H1 (cell line): ENCODE results near the gene ASPG. TPM values are rescaled to one million over a fixed set of nuclear protein-coding genes. Genes with fewer than 3 reads are reported as not detected.

Experiments
- BRCA1 ChIP-seq: IDR thresholded peaks from 2 replicates; pipeline ENCODE4 v1.6.1; 2012; ENCODE audit warnings: low read depth, low read length, improper control_type of control experiment
- CEBPB ChIP-seq: IDR thresholded peaks from 2 replicates; pipeline ENCODE4 v1.6.1; 2012; ENCODE audit warnings: low read depth, low read length
- FOSL1 ChIP-seq: IDR thresholded peaks from 2 replicates; pipeline ENCODE4 v1.6.1; 2011; ENCODE audit warnings: mild to moderate bottlenecking, low read depth, low read length, moderate library complexity; ENCODE audit not compliant: insufficient read depth
- MAFK ChIP-seq: IDR thresholded peaks from 2 replicates; pipeline ENCODE4 v1.6.1; 2012; ENCODE audit warnings: low read depth, mild to moderate bottlenecking, improper control_type of control experiment, low read length
- POU5F1 ChIP-seq: IDR thresholded peaks from 2 replicates; pipeline ENCODE4 v1.6.1; 2011; ENCODE audit warnings: low read depth, mild to moderate bottlenecking, low read length, moderate library complexity
- SP4 ChIP-seq: IDR thresholded peaks from 2 replicates; pipeline ENCODE4 v1.6.1; 2012; ENCODE audit warnings: low read length, inconsistent platforms
- SUZ12 ChIP-seq: fragments of 200-600 bp; sonication (generic); IDR thresholded peaks from 2 replicates; pipeline ENCODE4 v1.6.1; 2012; ENCODE audit warnings: mild to moderate bottlenecking, inconsistent platforms, low read length, moderate library complexity, mixed read lengths
- TCF12 ChIP-seq: IDR thresholded peaks from 2 replicates; pipeline ENCODE4 v1.6.1; 2011; ENCODE audit warnings: low read depth, mild to moderate bottlenecking, low read length
- polyA plus RNA-seq, 7 experiments: library from polyadenylated mRNA; depleted of rRNA in 3 of 7; stranded (reverse) in 5 of 7; unstranded in 2 of 7; fragments of >200 nt in 5 of 7; fragments of 200-250 nt in 2 of 7; gene quantifications; 1 replicate in 5 of 7; 2 replicates in 1 of 7; 4 replicates in 1 of 7; pipeline versions ENCODE4 v1.2.1 to v1.2.3, GENCODE V29; 2011 to 2013; ENCODE audit warnings: missing spikeins in 2 of 7, mixed read lengths in 2 of 7
- total RNA-seq: library from RNA; stranded (reverse); fragmentation: NEBNext Ultra II Directional; extraction: Animal tissue kit (Norgen Biotek cat#: 25700); gene quantifications from 2 replicates; pipeline ENCODE4 v1.2.1, GENCODE V29; 2021
- TF ChIP-seq, protein P1 (sequence below): fragments of 300-600 bp; sonication (generic); IDR thresholded peaks from 2 replicates; pipeline ENCODE4 v1.7.1; 2012; ENCODE audit warnings: low read length, moderate library complexity, mild to moderate bottlenecking, inconsistent platforms; ENCODE audit not compliant: insufficient replicate concordance
- TF ChIP-seq, protein P2 (sequence below): IDR thresholded peaks from 2 replicates; pipeline ENCODE4 v1.6.1; 2012; ENCODE audit warnings: low read length, inconsistent platforms

ASPG gene
- total and polyA plus RNA-seq, 2 of the 8 experiments (the other 6 are each of a cell fraction or from before 2014, with no cell fraction given) = 0.34 to 0.59 TPM

DNA sequence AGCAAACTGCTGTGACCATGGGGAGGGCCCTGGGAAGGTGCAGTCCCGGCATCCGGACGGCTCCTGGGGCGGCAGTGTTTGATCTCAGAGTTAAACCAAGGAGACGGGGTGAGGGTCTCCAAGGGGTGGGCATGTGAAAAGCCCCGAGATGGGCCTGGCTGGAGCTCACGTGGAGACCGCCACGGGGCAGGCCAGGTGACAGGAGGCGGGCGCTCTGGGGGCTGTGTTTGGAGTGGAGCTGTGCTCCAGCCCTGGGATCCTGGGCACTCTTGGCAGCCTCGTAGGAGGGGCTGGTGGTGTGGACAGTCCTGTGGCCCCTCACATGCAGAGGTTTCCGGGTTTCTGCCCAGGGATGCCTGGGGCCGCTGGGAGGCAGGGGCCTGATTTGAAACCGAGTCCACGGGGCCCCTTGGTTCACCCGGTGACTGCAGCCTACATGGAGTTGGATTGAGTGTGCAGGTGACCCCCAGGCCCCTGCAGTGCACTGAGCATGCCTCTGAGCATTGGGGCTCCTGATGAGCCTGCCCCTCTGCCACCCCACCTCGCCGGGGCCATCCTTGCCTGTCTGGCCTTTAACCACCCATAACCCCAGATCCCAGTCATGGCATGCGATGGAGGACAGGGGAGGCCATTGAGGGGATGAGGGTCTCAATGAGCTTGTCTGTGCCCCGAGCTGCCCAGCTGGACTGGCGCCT, 61.3 kb downstream of the ASPG start (continued):
- TF ChIP-seq, protein P1, sequence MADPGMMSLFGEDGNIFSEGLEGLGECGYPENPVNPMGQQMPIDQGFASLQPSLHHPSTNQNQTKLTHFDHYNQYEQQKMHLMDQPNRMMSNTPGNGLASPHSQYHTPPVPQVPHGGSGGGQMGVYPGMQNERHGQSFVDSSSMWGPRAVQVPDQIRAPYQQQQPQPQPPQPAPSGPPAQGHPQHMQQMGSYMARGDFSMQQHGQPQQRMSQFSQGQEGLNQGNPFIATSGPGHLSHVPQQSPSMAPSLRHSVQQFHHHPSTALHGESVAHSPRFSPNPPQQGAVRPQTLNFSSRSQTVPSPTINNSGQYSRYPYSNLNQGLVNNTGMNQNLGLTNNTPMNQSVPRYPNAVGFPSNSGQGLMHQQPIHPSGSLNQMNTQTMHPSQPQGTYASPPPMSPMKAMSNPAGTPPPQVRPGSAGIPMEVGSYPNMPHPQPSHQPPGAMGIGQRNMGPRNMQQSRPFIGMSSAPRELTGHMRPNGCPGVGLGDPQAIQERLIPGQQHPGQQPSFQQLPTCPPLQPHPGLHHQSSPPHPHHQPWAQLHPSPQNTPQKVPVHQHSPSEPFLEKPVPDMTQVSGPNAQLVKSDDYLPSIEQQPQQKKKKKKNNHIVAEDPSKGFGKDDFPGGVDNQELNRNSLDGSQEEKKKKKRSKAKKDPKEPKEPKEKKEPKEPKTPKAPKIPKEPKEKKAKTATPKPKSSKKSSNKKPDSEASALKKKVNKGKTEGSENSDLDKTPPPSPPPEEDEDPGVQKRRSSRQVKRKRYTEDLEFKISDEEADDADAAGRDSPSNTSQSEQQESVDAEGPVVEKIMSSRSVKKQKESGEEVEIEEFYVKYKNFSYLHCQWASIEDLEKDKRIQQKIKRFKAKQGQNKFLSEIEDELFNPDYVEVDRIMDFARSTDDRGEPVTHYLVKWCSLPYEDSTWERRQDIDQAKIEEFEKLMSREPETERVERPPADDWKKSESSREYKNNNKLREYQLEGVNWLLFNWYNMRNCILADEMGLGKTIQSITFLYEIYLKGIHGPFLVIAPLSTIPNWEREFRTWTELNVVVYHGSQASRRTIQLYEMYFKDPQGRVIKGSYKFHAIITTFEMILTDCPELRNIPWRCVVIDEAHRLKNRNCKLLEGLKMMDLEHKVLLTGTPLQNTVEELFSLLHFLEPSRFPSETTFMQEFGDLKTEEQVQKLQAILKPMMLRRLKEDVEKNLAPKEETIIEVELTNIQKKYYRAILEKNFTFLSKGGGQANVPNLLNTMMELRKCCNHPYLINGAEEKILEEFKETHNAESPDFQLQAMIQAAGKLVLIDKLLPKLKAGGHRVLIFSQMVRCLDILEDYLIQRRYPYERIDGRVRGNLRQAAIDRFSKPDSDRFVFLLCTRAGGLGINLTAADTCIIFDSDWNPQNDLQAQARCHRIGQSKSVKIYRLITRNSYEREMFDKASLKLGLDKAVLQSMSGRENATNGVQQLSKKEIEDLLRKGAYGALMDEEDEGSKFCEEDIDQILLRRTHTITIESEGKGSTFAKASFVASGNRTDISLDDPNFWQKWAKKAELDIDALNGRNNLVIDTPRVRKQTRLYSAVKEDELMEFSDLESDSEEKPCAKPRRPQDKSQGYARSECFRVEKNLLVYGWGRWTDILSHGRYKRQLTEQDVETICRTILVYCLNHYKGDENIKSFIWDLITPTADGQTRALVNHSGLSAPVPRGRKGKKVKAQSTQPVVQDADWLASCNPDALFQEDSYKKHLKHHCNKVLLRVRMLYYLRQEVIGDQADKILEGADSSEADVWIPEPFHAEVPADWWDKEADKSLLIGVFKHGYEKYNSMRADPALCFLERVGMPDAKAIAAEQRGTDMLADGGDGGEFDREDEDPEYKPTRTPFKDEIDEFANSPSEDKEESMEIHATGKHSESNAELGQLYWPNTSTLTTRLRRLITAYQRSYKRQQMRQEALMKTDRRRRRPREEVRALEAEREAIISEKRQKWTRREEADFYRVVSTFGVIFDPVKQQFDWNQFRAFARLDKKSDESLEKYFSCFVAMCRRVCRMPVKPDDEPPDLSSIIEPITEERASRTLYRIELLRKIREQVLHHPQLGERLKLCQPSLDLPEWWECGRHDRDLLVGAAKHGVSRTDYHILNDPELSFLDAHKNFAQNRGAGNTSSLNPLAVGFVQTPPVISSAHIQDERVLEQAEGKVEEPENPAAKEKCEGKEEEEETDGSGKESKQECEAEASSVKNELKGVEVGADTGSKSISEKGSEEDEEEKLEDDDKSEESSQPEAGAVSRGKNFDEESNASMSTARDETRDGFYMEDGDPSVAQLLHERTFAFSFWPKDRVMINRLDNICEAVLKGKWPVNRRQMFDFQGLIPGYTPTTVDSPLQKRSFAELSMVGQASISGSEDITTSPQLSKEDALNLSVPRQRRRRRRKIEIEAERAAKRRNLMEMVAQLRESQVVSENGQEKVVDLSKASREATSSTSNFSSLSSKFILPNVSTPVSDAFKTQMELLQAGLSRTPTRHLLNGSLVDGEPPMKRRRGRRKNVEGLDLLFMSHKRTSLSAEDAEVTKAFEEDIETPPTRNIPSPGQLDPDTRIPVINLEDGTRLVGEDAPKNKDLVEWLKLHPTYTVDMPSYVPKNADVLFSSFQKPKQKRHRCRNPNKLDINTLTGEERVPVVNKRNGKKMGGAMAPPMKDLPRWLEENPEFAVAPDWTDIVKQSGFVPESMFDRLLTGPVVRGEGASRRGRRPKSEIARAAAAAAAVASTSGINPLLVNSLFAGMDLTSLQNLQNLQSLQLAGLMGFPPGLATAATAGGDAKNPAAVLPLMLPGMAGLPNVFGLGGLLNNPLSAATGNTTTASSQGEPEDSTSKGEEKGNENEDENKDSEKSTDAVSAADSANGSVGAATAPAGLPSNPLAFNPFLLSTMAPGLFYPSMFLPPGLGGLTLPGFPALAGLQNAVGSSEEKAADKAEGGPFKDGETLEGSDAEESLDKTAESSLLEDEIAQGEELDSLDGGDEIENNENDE = no peak
- TF ChIP-seq TCF12 (no peak), CEBPB (no peak), SP4 (no peak), MAFK (no peak), POU5F1 (no peak), BRCA1 (no peak), FOSL1 (no peak), SUZ12 (no peak)
- TF ChIP-seq, protein P2, sequence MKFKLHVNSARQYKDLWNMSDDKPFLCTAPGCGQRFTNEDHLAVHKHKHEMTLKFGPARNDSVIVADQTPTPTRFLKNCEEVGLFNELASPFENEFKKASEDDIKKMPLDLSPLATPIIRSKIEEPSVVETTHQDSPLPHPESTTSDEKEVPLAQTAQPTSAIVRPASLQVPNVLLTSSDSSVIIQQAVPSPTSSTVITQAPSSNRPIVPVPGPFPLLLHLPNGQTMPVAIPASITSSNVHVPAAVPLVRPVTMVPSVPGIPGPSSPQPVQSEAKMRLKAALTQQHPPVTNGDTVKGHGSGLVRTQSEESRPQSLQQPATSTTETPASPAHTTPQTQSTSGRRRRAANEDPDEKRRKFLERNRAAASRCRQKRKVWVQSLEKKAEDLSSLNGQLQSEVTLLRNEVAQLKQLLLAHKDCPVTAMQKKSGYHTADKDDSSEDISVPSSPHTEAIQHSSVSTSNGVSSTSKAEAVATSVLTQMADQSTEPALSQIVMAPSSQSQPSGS = no peak
